Measurements from ENCODE around the gene SOCS1.
"Not testable (repeated sequence)": the region's sequence is repeated elsewhere in the genome, so short reads cannot be mapped to it uniquely, and the experiment has no call there.

The SOCS1 gene

DNA sequence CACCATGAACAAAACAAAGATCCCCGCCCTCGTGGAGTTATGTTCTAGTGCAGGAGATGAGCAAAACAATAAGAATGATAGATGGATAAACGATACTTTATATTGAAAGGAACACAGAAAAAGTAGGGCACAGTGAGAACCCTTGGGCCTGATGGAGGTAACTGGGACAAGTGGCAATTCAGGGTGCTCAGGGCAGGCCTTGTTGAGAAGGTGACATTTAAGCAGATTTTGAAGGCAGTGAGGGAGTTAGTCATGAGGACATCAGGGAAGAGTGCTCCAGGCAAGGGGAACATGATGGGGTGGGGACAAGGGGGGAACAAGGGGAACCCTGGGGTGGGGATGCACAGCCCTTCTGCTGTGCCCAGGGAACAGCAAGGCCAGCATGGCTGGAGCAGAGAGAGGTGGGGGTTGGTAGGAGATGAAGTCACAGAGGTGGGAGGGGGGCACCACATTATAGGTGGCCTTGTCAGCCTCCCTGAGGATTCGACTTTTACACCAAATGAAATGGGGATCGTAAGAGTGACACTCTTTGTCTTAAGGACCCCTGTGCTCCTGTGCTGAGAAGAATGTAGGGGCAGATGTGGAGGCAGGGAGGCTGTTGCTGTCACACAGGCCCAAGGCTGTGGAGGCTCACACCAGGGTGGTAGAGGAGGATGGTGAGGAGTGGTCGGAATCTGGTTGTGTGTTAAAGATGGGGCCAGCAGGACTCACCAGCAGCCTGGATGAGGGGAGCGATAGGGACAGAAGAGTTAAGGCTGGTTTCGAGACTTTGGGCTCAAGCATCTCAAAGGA, 34.3 kb upstream of the SOCS1 start:
- H4K20me1 ChIP-seq: no peaks in the 10 kb centered on the region
- H3K4me3 ChIP-seq: no peak overlapping the region
- H3K4me2 ChIP-seq: no peak overlapping the region
- H3K27ac ChIP-seq: no peak overlapping the region
- no peaks in the 10 kb centered on the region; a peak in 1 of 22 replicates for H3K9me3 ChIP-seq (replicated peaks in 1 of 11)
- TF ChIP-seq Cebpa-rat (IDR thresholded peaks at IDR 0.05): no peak
- H3K36me3 ChIP-seq: no peaks in the 10 kb centered on the region
- peaks cover 0 to 28% (median 17%) of the 10 kb centered on the region in 10 experiments; a peak in 14 of 20 replicates for H3K4me1 ChIP-seq
- H3K9ac ChIP-seq: no peak overlapping the region
- no peaks in the 10 kb centered on the region; a peak in 1 of 22 replicates for H3K27me3 ChIP-seq

DNA sequence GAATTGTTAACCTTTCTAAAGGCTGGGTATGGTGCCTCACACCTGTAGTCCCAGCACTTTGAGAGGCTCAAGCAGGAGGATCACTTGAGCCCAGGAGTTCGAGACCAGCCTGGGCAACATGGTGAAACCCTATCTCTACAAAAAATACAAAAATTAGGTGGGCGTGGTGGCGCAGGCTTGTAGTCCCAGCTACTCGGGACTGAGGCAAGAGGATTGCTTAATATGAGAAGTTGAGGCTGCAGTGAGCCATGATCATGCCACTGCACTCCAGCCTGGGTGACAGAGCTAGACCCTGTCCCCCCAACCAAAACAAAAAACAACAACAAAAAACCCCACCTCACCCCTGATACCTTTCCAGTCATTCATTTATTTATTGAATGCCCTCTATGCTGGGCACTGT, 33.7 kb upstream of the SOCS1 start:
- H4K20me1 ChIP-seq; H3K36me3 ChIP-seq; H3K27ac ChIP-seq; H3K4me2 ChIP-seq; H3K9me3 ChIP-seq (replicated peaks in 1 of 11); H3K9ac ChIP-seq; H3K27me3 ChIP-seq; H3K4me3 ChIP-seq: not testable (repeated sequence)
- peaks cover 0 to 22% (median 12%) of the 10 kb centered on the region in 10 experiments; a peak in 14 of 20 replicates for H3K4me1 ChIP-seq

DNA sequence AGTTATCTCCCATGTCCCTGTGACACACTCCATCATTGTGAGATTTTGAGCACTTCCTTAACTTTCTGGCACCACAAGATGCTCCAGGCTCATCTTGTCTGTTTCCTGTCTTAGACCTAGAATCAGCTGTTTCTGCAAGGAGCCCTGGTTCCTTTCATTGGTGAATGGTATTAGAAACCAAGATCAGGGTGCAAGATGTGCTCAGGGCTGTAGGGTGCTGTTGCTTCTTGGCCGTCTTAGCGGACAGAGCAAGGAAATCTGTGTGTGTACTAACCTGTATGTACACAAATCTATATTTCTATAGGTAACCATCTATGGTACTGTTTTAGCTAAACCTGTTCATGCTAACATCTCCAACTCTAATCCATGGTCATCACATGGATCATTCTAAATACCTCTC, 33.2 kb upstream of the SOCS1 start:
- no peak overlapping the region for H3K27ac ChIP-seq
- H3K4me3 ChIP-seq: no peak overlapping the region

DNA sequence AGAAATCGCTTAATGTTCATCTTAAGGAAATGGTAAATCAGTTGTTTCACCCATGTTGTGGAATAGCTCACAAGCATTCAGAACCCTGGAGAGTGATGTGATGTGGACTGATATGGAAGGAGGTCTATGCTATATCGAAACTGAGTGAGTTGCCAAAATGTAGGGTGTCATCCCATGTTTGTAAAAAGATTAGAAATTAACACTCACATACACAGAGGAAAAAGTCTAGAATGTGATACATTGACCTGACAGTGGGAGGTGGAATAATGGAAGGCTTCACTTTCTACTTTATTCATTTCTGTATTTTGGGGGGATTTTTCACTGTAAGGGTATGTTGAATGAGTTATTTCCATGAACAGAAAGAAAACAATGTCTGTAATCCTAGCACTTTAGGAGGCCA, 29.8 kb upstream of the SOCS1 start:
- Histone ChIP-seq H3K27ac (no peak overlapping the region), H3K4me3 (no peak overlapping the region), H3K36me3 (no peaks in the 10 kb centered on the region), H3K27me3 (no peaks in the 10 kb centered on the region), H3K9ac (no peak overlapping the region), H4K20me1 (no peaks in the 10 kb centered on the region), H3K4me1 (no peaks in the 10 kb centered on the region; a peak in 2 of 20 replicates), H3K9me3 (replicated peaks in 1 of 11) (no peaks in the 10 kb centered on the region; a peak in 1 of 22 replicates), H3K4me2 (no peak overlapping the region)
- TF ChIP-seq Cebpa-rat (IDR thresholded peaks at IDR 0.05): no peak

More for the DNA sequence above, 33.2 kb upstream of the SOCS1 start:
- no peak overlapping the region for H3K4me2 ChIP-seq
- H3K27me3 ChIP-seq: no peaks in the 10 kb centered on the region
- H3K4me1 ChIP-seq: peaks cover 0 to 17% (median 7%) of the 10 kb centered on the region in 10 experiments; a peak in 14 of 20 replicates
- no peak for TF ChIP-seq Cebpa-rat (IDR thresholded peaks at IDR 0.05)
- H3K9ac ChIP-seq: no peak overlapping the region
- no peaks in the 10 kb centered on the region for H4K20me1 ChIP-seq
- H3K9me3 ChIP-seq (replicated peaks in 1 of 11): no peaks in the 10 kb centered on the region; a peak in 1 of 22 replicates
- H3K36me3 ChIP-seq: no peaks in the 10 kb centered on the region

DNA sequence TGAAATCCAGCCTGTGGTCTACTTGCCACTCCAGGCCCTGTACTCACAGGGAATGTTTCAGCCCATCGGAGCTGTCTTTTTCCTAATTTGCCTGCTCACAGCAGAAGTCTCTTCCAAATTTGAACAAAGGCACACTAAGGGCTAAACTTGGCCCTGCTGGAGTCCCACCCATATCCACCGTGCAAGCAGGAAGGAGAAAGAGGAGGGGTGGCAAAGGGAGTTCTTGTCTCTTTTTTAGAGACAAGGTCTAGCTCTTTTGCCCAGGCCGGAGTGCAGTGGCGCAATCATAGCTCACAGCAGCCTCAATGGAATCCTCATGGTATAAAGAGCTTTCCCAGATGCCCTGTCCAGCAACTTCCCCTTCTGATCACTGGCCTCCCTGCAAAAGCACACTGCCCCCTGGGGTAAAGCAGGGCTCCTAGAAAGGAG, 27.8 kb upstream of the SOCS1 start:
- Histone ChIP-seq H3K9me3 (replicated peaks in 1 of 11) (no peaks in the 10 kb centered on the region; a peak in 1 of 22 replicates), H3K27ac (no peak overlapping the region), H3K36me3 (no peaks in the 10 kb centered on the region), H3K4me3 (no peak overlapping the region), H3K9ac (no peak overlapping the region), H4K20me1 (no peaks in the 10 kb centered on the region), H3K4me1 (peaks cover 6 to 8% (median 7%) of the 10 kb centered on the region in 10 experiments; a peak in 11 of 20 replicates), H3K27me3 (no peaks in the 10 kb centered on the region), H3K4me2 (no peak overlapping the region)
- no peak for TF ChIP-seq Cebpa-rat (IDR thresholded peaks at IDR 0.05)

DNA sequence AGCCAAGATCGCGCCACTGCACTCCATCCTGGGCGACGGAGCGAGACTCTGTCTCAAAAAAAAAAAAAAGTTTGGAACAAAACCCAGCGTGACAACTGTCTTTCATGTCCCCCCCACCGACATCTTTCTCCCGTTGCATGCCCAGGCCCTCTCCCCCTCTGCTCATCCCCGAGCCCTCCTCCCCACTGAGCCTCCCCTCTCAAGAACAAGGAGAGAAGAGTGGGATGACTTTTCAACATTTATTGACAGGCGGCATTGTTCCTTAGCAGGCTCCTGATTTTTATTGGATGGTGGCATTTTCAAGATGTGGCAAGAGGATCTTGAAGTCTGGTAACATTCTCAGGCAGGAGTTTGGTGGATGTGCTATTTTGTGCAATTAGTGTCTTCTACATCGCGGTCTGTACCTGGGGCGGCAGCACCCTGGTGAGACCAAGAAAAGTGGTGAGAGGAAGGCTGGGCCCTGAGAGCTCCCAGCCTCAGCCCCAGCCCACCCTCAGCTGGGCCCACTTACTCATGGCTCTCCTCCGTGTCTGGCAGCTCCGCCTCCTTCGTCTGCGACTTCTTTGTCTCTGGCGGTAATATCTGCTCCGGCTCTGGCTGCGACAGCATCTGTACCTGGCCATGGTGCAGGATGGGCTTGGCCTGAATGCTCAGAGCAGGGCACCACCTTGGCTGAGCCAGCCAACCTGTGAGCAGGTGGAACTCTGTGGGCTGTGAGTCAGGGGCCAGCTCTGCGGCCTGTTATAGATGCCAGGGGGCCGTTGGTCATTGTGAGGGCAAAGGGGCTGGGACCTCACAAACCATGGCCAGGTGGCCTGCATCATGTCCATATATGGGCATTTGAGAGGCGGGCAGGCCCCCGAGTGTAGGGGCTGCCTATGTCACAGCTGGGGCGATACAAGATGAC, 24.9 kb upstream of the SOCS1 start, which contains the start of gene PRM1:
TSS of gene PRM1 (minus strand) at position 715 of the 907 bp plus-strand sequence. CDS start at position 623, 92 bp downstream.
- Histone ChIP-seq H3K9ac (no peak within 1 kb of the TSS), H3K4me1 (peaks cover 6 to 9% (median 8%) of the 10 kb centered on the region in 10 experiments; a peak in 11 of 20 replicates), H3K4me3 (no peak within 1 kb of the TSS), H3K27me3 (no peaks in the 10 kb centered on the region), H4K20me1 (no peaks in the 10 kb centered on the region), H3K9me3 (replicated peaks in 1 of 11) (no peaks in the 10 kb centered on the region), H3K4me2 (no peak within 1 kb of the TSS), H3K27ac (no peak within 1 kb of the TSS), H3K36me3 (no peaks in the 10 kb centered on the region)
- TF ChIP-seq Cebpa-rat (IDR thresholded peaks at IDR 0.05): no peak

DNA sequence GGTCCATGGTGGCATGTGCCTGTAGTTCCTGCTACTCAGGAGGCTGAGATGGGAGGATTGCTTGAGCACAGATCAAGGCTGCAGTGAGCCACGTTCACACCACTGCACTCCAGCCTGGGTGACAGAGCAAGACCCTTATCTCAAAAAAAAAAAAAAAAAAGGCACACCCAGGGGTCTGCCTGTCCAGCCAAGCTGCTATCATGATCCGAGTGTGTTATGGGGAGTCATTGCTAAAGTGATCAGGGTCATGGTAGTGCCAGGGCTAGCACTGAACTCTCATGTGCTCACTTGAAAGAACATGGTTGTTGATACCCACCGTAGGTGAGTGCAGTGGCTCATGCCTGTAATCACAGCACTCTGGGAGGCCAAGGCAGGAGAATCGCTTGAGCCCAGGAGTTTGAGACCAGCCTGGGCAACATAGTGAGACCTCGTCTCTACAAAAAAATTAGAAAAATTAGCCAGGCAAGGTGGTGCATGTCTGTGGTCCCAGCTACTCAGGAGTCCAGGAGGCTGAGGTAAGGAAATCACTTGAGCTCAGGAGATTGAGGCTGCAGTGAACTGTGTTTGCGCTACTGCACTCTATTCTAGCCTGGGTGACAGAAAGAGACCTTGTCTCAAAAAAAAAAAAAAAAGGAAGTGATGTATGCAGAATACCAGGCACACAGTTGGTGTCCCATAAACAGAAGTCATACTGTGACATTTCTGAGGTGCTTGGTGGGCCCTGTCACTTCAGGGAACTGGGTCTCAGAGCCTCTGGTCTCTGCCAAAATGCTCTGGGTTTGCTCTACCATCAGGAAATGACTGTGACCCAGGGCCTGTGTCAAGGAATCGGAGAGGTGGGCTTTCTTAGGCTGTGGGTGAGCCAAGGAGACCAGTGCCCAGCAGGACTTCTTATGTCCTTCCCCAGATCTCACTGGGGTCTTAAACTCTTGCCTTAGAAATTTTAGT, 23.0 kb upstream of the SOCS1 start:
- no peak for TF ChIP-seq Cebpa-rat (IDR thresholded peaks at IDR 0.05)
- no peak overlapping the region for H3K9ac ChIP-seq
- no peaks in the 10 kb centered on the region for H3K27me3 ChIP-seq
- peak overlapping the region in 5 of 11 experiments; percentile 5 to 51 (median 11); a peak in 3 of 22 replicates for H3K4me2 ChIP-seq
- H3K36me3 ChIP-seq: no peaks in the 10 kb centered on the region
- no peak overlapping the region for H3K4me3 ChIP-seq
- no peaks in the 10 kb centered on the region for H4K20me1 ChIP-seq
- no peak overlapping the region for H3K27ac ChIP-seq
- no peaks in the 10 kb centered on the region for H3K9me3 ChIP-seq (replicated peaks in 1 of 11)
- peaks cover 6 to 9% (median 8%) of the 10 kb centered on the region in 10 experiments; a peak in 11 of 20 replicates for H3K4me1 ChIP-seq

DNA sequence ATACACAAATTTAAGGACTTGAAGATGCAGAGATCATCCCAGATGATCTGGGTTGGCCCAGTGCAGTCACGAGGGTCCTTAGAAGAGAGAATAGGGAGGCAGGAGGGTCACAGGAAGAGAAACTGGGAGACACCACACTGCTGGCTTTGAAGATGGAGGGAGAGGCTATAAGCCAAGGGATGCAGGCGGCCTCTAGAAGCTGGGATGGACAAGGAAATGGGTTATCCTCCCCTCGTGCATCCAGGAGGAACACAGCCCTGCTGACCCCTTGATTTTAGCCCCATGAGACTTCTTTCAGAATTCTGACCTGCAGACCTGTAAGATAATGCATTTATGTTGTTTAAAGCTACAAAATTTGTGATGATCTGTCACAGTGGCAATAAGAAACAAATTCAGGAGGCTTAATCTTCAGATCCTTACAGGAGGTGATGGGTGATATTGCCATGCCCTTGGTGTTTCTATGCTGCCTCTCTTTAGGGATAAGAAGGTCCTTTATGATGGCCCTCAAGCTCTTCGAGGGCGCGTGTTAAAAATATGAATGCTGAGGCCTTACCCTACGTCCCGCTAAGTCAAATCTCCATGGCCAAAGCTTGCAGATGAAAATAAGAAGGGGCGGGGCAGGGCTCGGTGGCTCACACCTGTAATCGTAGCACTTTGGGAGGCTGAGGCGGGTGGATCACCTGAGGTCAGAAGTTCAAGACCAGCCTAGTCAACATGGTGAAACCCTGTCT, 21.8 kb upstream of the SOCS1 start:
- Histone ChIP-seq H3K4me3 (no peak overlapping the region), H3K36me3 (no peaks in the 10 kb centered on the region), H3K4me1 (peaks cover 6 to 9% (median 8%) of the 10 kb centered on the region in 10 experiments; a peak in 11 of 20 replicates), H3K9me3 (replicated peaks in 1 of 11) (no peaks in the 10 kb centered on the region), H3K27ac (no peak overlapping the region), H3K9ac (no peak overlapping the region), H4K20me1 (no peaks in the 10 kb centered on the region), H3K27me3 (no peaks in the 10 kb centered on the region), H3K4me2 (no peak overlapping the region)
- no peak for TF ChIP-seq Cebpa-rat (IDR thresholded peaks at IDR 0.05)
